GM12873 (cell line): ENCODE results near the gene ZNF716.

Experiments used
- TF ChIP-seq, protein P1 (sequence below): IDR thresholded peaks from 2 replicates; pipeline ENCODE4 v1.5.1; 2012; ENCODE audit warnings: low read depth, mild to moderate bottlenecking, moderate library complexity, low read length, control low read depth; ENCODE audit not compliant: insufficient read depth; ENCODE audit errors: missing control alignments

The ZNF716 gene

DNA sequence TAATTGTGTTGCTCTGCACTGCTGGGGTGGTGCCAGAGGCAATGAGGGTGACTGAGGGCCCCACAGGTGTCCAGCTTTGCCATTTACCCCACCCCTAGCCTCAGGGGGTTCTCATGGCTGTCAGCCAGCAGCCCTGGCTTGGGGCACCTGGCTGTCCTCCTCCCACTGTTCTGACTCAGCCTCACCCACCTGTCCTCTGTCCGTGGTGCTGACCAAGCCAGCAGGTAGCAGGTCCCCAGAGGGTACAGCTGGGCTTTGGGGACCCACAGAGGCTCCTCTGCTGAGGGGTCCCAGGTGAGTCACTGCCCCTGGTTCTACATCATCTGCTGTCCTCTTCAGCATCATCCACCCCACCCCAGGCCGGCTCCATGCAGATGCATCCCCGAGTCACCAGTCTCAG is 32.2 kb upstream of the ZNF716 start:
- TF ChIP-seq, protein P1, sequence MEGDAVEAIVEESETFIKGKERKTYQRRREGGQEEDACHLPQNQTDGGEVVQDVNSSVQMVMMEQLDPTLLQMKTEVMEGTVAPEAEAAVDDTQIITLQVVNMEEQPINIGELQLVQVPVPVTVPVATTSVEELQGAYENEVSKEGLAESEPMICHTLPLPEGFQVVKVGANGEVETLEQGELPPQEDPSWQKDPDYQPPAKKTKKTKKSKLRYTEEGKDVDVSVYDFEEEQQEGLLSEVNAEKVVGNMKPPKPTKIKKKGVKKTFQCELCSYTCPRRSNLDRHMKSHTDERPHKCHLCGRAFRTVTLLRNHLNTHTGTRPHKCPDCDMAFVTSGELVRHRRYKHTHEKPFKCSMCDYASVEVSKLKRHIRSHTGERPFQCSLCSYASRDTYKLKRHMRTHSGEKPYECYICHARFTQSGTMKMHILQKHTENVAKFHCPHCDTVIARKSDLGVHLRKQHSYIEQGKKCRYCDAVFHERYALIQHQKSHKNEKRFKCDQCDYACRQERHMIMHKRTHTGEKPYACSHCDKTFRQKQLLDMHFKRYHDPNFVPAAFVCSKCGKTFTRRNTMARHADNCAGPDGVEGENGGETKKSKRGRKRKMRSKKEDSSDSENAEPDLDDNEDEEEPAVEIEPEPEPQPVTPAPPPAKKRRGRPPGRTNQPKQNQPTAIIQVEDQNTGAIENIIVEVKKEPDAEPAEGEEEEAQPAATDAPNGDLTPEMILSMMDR = no peak

GRCh38 chr7:57423768-57424167 is 26.2 kb upstream of the ZNF716 start:
- TF ChIP-seq, protein P1 = no peak

GRCh38 chr7:57424515-57425238 is 25.3 kb upstream of the ZNF716 start:
- TF ChIP-seq, protein P1 = no peak

GRCh38 chr7:57425239-57425944 is 24.6 kb upstream of the ZNF716 start:
- TF ChIP-seq, protein P1 = no peak

DNA sequence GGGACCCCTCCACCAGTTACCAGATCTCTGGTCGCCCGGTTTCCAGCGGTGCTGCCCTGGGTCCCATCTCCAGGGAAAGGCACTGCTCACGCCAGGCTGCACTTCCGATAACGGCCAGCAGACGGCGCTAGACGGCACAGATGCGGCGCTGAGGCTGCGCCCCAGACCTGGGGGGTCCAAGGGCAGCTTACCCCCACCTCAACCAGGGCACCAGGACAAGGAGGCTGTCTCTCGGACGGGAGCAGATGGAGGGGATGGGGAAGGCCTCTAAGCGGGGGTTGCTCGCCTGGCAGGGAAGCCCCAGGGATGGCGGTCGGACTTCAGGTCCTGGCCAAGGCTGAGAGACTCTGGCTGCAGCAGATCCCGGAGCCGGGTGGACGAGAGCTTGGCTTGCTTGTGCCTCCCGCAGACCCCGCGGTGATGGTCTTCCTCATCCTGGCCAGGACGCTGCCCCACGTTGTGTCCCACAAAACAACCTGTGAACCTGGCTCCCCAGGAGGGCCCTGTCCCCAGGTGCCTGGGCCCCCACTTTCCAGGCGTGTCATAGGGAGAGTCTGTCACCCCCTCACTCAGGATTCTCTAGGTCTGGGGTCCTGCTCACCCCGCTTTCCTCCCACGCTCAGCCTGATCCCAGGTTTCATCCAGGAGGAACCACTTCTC is 23.9 kb upstream of the ZNF716 start:
- TF ChIP-seq, protein P1 = peak; percentile 54

- TF ChIP-seq, protein P1 = no peak
These were observed 23.4 kb upstream of the ZNF716 start for GRCh38 chr7:57426629-57427003.

DNA sequence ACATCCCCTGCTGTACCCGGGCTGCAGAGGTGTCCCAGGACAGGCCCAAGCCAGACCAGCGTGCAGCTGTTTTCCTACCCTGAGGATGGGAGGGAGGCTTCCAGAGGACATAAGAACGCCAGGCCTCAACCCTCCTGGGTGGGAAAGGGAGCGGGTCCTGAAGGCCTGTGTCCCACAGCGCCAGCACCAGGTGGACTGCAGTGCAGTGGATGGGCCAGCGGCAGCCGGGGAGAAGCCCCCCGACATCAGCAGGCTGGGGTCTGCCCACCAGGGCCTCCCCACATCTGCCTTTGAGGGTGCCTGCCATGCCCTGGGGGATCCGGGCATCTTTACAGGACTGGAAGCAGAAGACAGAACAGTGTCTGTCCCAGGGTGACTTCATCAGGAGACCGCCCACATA is 22.8 kb upstream of the ZNF716 start:
- TF ChIP-seq, protein P1 = no peak
